Endothelial cell of umbilical vein (primary cell): ENCODE measurements around the gene INPP5A. TPM values are rescaled to one million over a fixed set of nuclear protein-coding genes. Genes with fewer than 3 reads are reported as not detected.

Source experiments
- BruUV-seq: library from RNA; stranded (reverse); fragments of 400-500 nt; replicated peaks from 2 replicates; lab custom pipeline; 2021; lab: Mats Ljungman, UMichigan
- CTCF ChIA-PET: fragments of 300-600, 350-600 bp; sonication (Branson Sonifier 250); formaldehyde crosslinking; loops from one replicate; lab custom pipeline; 2021; ENCODE audit warnings: antibody characterized with exemption, inconsistent platforms; lab: Charles Lee
- POLR2A ChIA-PET: fragments of 300-600, 350-600 bp; sonication (Branson Sonifier 250); formaldehyde crosslinking; loops from one replicate; lab custom pipeline; 2021; ENCODE audit warnings: antibody characterized with exemption, inconsistent platforms; lab: Charles Lee
- DNase-seq: peaks from one replicate; pipeline ENCODE4 v3.0.0-alpha.2; 2011; ENCODE audit warnings: low read depth, low spot score
- FAIRE-seq: peaks from 2 replicates; lab custom pipeline; 2011; peaks lifted over from hg19 to GRCh38; lab: Jason Lieb, UNC
- H2AFZ ChIP-seq: 2 replicates; pipeline ENCODE4 v1.6.0; 2012; ENCODE audit warnings: low read depth, low read length, control low read depth, inconsistent platforms
- H3K27ac ChIP-seq: 2 replicates; pipeline ENCODE4 v1.5.1; 2011; ENCODE audit warnings: low read depth, mild to moderate bottlenecking, control low read depth, low read length, moderate library complexity; ENCODE audit not compliant: insufficient read depth
- H3K27me3 ChIP-seq, 2 experiments: 2 replicates each; pipeline versions ENCODE4 v1.6.0 to v1.6.1; 2011; ENCODE audit warnings: low read length in 2 of 2, mixed read lengths in 1 of 2; ENCODE audit not compliant: control insufficient read depth in 2 of 2, insufficient read depth in 2 of 2
- H3K36me3 ChIP-seq, 2 experiments: 2 replicates in 1 of 2; 3 replicates in 1 of 2; pipeline ENCODE4 v1.5.1; 2011; ENCODE audit warnings: low read length in 2 of 2, mild to moderate bottlenecking in 1 of 2, moderate library complexity in 1 of 2; ENCODE audit not compliant: control insufficient read depth in 2 of 2, insufficient read depth in 2 of 2; ENCODE audit errors: extremely low read depth in 1 of 2
- H3K4me1 ChIP-seq: 3 replicates; pipeline ENCODE4 v1.5.1; 2011; ENCODE audit warnings: mild to moderate bottlenecking, low read length; ENCODE audit not compliant: control insufficient read depth, insufficient read depth; ENCODE audit errors: extremely low read depth
- H3K4me2 ChIP-seq: 2 replicates; pipeline ENCODE4 v1.6.1; 2011; ENCODE audit warnings: low read length, control low read depth, mixed read lengths; ENCODE audit not compliant: insufficient read depth
- H3K4me3 ChIP-seq, 3 experiments: fragments of 200-600 bp in 1 of 3; sonication (generic), shearing (Covaris generic) in 1 of 3; replicated peaks in 1 of 3; 2 replicates each; pipeline ENCODE4 v1.5.1; 2011 to 2016; ENCODE audit warnings: control low read depth in 3 of 3, low read length in 3 of 3, mild to moderate bottlenecking in 2 of 3, inconsistent platforms in 1 of 3, low read depth in 1 of 3, moderate library complexity in 1 of 3; ENCODE audit not compliant: insufficient read depth in 1 of 3
- H3K79me2 ChIP-seq: 2 replicates; pipeline ENCODE4 v1.6.0; 2012; ENCODE audit warnings: low read length, inconsistent platforms; ENCODE audit not compliant: control insufficient read depth, insufficient read depth
- H3K9ac ChIP-seq: replicated peaks from 2 replicates; pipeline ENCODE3; 2011; ENCODE audit warnings: low read length, control low read depth; ENCODE audit not compliant: insufficient read depth; ENCODE audit errors: extremely low read depth
- H3K9me1 ChIP-seq: replicated peaks from 3 replicates; pipeline ENCODE4 v1.6.0; 2011; ENCODE audit warnings: mild to moderate bottlenecking, low read length; ENCODE audit not compliant: control insufficient read depth, insufficient read depth; ENCODE audit errors: extremely low read depth
- H3K9me3 ChIP-seq: replicated peaks from 2 replicates; pipeline ENCODE4 v1.5.1; 2012; ENCODE audit warnings: low read length, inconsistent platforms; ENCODE audit not compliant: control insufficient read depth, insufficient read depth
- H4K20me1 ChIP-seq: replicated peaks from 2 replicates; pipeline ENCODE3; 2011; ENCODE audit warnings: mild to moderate bottlenecking, low read length; ENCODE audit not compliant: control insufficient read depth, insufficient read depth; ENCODE audit errors: extremely low read depth
- EZH2 ChIP-seq: IDR thresholded peaks from 2 replicates; pipeline ENCODE4 v1.6.1; 2012; ENCODE audit warnings: borderline replicate concordance, low read depth, mild to moderate bottlenecking, moderate library complexity, low read length, inconsistent platforms; ENCODE audit not compliant: severe bottlenecking
- FOS ChIP-seq: IDR thresholded peaks from 2 replicates; pipeline ENCODE4 v1.6.1; 2011; ENCODE audit warnings: mild to moderate bottlenecking, low read length, moderate library complexity, borderline replicate concordance; ENCODE audit not compliant: insufficient read depth
- GATA2 ChIP-seq: IDR thresholded peaks from 2 replicates; pipeline ENCODE4 v1.7.0; 2011; ENCODE audit warnings: low read depth, mild to moderate bottlenecking, moderate library complexity, mixed read lengths, low read length; ENCODE audit not compliant: insufficient read length, insufficient read depth
- JUN ChIP-seq: IDR thresholded peaks from 2 replicates; pipeline ENCODE4 v1.6.1; 2011; ENCODE audit warnings: borderline replicate concordance, low read depth; ENCODE audit not compliant: insufficient read length, insufficient read depth
- MYC ChIP-seq: IDR thresholded peaks from one replicate; pipeline ENCODE4 v1.6.1; 2011; ENCODE audit warnings: mild to moderate bottlenecking, low read depth, low read length
- POLR2AphosphoS5 ChIP-seq: IDR thresholded peaks from 2 replicates; pipeline ENCODE4 v1.6.1; 2012; ENCODE audit warnings: low read depth, mild to moderate bottlenecking, control low read depth, low read length, moderate library complexity; ENCODE audit not compliant: insufficient read depth
- dilution Hi-C: fragments of 300-500 bp; cut with MboI; formaldehyde crosslinking; loops from one replicate; pipeline ENCODE4 v1.15.0; 2019; ENCODE audit warnings: low sequenced_read_pairs; ENCODE audit not compliant: extremely low pct_ligation_motif_present
- intact Hi-C: fragments of 100-400 bp; cut with micrococcal nuclease; formaldehyde crosslinking; loops from one replicate; pipeline ENCODE4 v1.10.0; 2022
- polyA plus RNA-seq, 4 experiments: library from polyadenylated mRNA; depleted of rRNA in 3 of 4; stranded (reverse) in 3 of 4; unstranded in 1 of 4; fragments of >200 nt; gene quantifications; 2 replicates each; pipeline versions ENCODE4 v1.2.1 to v1.2.3, GENCODE V29; 2011 to 2012; ENCODE audit warnings: missing spikeins in 1 of 4
- total RNA-seq: library from RNA; stranded (reverse); gene quantifications from 2 replicates; pipeline ENCODE4 v1.2.3, GENCODE V29; 2021
- TF ChIP-seq, protein P1 (sequence below), 2 donors: IDR thresholded peaks; 1 replicate in 1 of 2; 2 replicates in 1 of 2; pipeline ENCODE4 v1.5.1; 2011; ENCODE audit warnings: low read length in 2 of 2, mild to moderate bottlenecking in 2 of 2, moderate library complexity in 2 of 2, control low read depth in 1 of 2, inconsistent platforms in 1 of 2, low read depth in 1 of 2; ENCODE audit not compliant: insufficient read depth in 1 of 2; ENCODE audit errors: extremely low read depth in 1 of 2

Gene INPP5A
- total and polyA plus RNA-seq, 2 donors (not counting 3 experiments of a cell fraction or from before 2014, with no cell fraction given) = 22.9 to 33.2 TPM

DNA sequence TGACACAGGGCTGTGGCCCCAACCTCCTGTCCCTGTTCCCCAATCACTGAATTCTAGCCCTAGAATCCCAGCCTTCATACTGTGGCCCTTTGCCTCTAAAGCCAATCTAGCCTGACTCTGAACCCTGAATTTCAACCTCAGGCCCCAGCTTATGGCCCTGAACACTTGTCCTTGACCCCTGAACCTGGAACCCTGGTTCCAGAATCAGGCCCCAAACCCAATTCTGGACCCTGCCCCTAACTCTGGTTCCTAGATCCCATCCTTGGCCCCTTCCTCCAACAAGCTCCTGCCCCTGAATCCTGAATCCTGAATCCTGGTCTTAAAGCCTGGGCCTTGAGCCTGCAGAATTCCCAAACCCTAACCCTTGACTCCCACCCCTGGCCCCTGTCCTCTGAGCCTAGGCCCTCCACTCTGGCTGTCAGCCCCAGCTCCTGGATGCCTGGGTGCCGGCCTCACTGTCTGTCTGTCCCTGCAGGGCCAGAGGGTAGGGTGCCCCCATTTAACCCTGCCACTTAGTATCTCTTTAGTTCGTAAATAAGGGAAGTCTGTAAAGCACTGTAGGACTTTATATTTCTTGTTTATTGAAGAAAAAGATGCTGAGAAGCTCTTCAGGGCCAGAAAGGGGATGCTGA, 1.3 kb downstream of the INPP5A start:
- H3K4me1 ChIP-seq = peaks cover 33% of the 10 kb centered on the region
- no peaks in the 10 kb centered on the region for H3K27me3 ChIP-seq
- H3K79me2 ChIP-seq = peaks cover 29% of the 10 kb centered on the region
- dilution Hi-C loops = no loop called here
- CTCF ChIA-PET = interaction anchor here (1.0 to 1.6 kb wide), 6 partner anchors 10 to 424 kb away, joined by 3 to 6 read pairs (median 4); no protein-coding TSS in a partner anchor
- H3K27ac ChIP-seq = no peak overlapping the region
- peak overlapping the region; percentile 73 for H3K4me2 ChIP-seq
- H3K9ac ChIP-seq = no peak overlapping the region
- TSS peak; percentile 30 for BruUV-seq
- TF ChIP-seq MYC (no peak), EZH2 (no peak), JUN (no peak), FOS (no peak), POLR2AphosphoS5 (no peak), GATA2 (no peak)
- TF ChIP-seq, protein P1, sequence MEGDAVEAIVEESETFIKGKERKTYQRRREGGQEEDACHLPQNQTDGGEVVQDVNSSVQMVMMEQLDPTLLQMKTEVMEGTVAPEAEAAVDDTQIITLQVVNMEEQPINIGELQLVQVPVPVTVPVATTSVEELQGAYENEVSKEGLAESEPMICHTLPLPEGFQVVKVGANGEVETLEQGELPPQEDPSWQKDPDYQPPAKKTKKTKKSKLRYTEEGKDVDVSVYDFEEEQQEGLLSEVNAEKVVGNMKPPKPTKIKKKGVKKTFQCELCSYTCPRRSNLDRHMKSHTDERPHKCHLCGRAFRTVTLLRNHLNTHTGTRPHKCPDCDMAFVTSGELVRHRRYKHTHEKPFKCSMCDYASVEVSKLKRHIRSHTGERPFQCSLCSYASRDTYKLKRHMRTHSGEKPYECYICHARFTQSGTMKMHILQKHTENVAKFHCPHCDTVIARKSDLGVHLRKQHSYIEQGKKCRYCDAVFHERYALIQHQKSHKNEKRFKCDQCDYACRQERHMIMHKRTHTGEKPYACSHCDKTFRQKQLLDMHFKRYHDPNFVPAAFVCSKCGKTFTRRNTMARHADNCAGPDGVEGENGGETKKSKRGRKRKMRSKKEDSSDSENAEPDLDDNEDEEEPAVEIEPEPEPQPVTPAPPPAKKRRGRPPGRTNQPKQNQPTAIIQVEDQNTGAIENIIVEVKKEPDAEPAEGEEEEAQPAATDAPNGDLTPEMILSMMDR (IDR thresholded peaks at IDR 0.05; ENCODE audit: extremely low read depth in 1 of 2, insufficient read depth in 1 of 2, low read depth in 1 of 2, low read length in 2 of 2) = no peak
- DNase-seq (no peak), FAIRE-seq (no peak)
- no peaks in the 10 kb centered on the region for H3K36me3 ChIP-seq
- H3K4me3 ChIP-seq = peak overlapping the region in 1 of 3 experiments; percentile 74
- H2AFZ ChIP-seq = no peak overlapping the region
- H3K9me3 ChIP-seq = no peaks in the 10 kb centered on the region
- intact Hi-C loops = no loop called here
- no peaks in the 10 kb centered on the region for H4K20me1 ChIP-seq
- POLR2A ChIA-PET = interaction anchor here (0.6 to 0.7 kb wide), 2 partner anchors 52 to 290 kb away, joined by 3 to 4 read pairs; no protein-coding TSS in a partner anchor
- H3K9me1 ChIP-seq = no peaks in the 10 kb centered on the region
